Inferior parietal cortex (tissue), 1 donor: ENCODE results near the gene PRR13.
"Not testable (repeated sequence)": the region's sequence is repeated elsewhere in the genome, so short reads cannot be mapped to it uniquely, and the experiment has no call there.

Experiments used
- DNase-seq: peaks from one replicate; pipeline ENCODE4 v3.0.0-alpha.2; 2016; ENCODE audit errors: extremely low spot score

PRR13 gene

GRCh38 chr12:53439582-53439981 is 2.0 kb upstream of the PRR13 start:
- DNase-seq = not testable (repeated sequence)

DNA sequence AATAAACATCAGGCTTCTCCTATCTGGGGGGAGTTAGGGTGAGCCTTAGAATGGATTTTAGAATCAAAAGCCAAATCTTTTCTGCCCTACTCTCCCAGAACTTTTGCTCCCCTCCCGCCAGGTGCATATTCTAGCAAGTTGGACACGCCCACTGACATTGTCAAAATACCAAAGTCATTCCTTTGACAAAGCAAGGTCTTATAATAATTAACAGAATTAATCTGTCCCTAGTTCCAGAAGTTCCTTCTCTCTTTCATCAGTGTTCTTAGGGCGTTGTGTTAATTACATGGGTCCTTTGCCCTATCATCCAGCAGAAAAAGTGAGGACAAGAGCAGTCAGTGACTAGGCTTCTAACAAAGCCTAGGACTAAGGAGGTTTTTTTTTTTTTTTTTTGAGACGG is 2.4 kb downstream of the PRR13 start:
- DNase-seq = no peak

GRCh38 chr12:53444593-53445325 is 3.2 kb downstream of the PRR13 start:
- not testable (repeated sequence) for DNase-seq

DNA sequence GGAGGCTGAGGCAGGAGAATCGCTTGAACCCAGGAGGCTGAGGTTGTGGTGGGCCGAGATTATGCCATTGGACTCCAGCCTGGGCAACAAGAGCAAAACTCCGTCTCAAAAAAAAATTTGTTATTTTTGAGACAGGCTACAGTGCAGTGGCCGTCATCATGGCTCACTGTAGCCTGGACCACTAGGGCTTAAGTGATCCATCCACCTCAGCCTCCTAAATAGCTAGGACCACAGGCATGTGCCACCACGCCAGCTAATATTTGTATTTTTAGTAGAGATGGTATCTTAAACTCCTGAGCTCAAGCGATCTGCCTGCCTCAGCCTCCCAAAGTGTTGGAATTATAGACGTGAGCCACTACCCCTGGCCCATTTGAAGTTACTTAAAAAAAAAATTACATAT is 9.4 kb downstream of the PRR13 start:
- DNase-seq = no peak

GRCh38 chr12:53451661-53452158 is 10.2 kb downstream of the PRR13 start, which contains the start of gene PCBP2:
Gene PCBP2, plus strand, starts transcription at chr12:53452102. Its CDS starts 2,699 bp downstream, at chr12:53454801.
- DNase-seq = peak; percentile 99

- DNase-seq = peak; percentile 75
Measured at GRCh38 chr12:53452159-53453077, 10.9 kb downstream of the PRR13 start.

- no peak for DNase-seq
Measured at GRCh38 chr12:53453953-53454640, 12.6 kb downstream of the PRR13 start.

DNA sequence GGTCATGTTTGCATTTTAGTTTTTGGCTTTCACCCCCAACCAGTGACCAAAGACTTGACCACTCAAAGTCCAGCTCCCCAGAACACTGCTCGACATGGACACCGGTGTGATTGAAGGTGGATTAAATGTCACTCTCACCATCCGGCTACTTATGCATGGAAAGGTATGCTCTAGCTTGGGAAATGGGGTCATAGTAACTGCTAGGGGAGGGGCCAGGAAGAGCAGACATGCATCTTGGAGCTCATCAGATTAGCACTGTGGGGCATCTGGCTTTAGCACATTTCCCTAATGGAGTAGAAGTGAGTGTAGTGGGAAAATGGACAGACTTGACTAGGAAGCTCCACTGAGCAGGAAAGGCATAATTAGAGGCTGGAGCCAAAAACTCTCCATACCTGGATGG is 13.2 kb downstream of the PRR13 start:
- DNase-seq = no peak

DNA sequence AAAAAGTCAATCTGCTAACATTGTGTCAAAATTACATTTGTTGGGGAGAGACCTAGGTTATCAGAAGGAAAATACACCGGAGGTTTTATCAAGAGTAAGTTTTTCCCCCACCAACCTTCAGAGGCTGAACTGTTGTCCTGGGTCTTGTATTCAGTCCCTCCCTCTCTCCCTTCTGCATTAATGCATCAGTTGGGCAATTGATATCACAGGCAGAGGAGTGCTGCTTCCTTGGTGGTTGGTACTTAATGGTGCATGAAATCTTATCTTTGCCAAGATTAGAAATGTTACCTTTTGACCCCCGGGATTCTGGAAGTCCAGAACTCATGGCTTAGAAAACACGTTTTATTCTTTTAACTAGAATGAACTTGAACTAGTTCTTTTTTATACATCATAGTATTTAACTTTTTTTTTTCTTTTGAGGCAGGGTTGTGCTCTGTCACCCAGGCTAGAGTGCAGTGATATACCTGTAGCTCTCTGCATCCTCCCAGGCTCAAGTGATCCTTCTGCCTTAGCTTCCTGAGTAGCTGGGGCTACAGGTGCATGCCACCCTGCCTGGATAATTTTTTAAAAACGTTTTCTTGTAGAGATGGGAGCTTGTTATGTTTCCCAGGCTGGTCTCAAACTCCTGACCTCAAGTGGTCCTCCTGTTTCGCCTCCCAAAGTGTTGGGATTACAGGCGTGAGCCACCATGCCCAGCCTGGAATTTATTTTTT is 15.3 kb downstream of the PRR13 start:
- DNase-seq = no peak

GRCh38 chr12:53459097-53459496 is 17.6 kb downstream of the PRR13 start:
- no peak for DNase-seq

DNA sequence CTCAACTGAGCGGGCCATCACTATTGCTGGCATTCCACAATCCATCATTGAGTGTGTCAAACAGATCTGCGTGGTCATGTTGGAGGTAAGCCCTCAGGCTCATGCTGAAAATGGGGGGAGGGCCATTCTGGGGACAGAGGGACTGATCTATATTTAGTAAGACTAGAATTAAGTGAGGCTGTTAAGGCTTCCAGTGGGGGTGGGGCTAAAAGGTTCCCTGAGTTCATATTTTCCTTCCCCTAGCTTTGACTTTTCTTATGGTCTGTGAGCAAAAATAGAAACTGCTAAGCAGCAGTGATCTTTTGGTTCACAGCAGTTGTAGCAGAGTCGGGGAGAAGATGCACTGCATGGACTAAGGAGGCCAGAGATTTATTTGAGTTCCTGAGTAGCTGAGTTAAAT is 19.5 kb downstream of the PRR13 start:
- no peak for DNase-seq

GRCh38 chr12:53461591-53461990 is 20.1 kb downstream of the PRR13 start:
- no peak for DNase-seq

GRCh38 chr12:53462935-53463334 is 21.4 kb downstream of the PRR13 start:
- no peak for DNase-seq

DNA sequence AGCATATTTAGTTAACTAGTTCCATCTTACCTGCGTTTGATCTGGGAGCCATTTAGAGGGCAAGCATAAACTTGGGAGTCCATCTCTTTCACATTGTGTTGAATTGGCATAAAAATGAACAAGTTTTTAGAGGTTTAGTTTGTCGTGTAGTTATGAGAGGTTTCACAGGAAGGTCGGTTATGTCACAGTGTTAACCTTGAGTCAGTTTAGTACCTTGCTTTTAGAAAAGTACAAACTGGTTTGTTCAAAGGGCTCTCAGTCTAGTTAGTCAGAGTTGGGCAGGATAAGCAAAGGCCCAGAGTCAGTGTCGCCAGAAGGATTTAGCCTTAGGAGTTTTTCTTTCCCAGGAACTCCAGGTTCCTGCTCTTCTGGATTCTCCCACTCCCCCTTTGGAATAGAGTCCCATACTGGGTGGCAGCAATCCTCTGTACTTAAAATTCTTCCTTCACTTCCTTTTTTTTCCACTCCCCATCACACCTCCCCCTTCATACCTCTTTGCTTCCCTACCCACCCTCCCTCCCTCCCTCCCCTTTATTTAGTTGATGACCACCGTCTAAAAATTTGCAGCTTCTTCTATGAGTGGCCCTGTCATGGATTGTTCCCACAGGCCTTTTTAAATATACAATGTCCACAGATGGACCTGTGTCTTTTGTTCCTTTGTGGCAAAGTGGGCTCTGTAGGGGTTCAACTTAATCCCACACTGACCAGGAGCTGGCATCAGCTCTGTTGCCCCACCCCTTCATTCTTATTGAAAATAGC is 22.4 kb downstream of the PRR13 start:
- DNase-seq = no peak

DNA sequence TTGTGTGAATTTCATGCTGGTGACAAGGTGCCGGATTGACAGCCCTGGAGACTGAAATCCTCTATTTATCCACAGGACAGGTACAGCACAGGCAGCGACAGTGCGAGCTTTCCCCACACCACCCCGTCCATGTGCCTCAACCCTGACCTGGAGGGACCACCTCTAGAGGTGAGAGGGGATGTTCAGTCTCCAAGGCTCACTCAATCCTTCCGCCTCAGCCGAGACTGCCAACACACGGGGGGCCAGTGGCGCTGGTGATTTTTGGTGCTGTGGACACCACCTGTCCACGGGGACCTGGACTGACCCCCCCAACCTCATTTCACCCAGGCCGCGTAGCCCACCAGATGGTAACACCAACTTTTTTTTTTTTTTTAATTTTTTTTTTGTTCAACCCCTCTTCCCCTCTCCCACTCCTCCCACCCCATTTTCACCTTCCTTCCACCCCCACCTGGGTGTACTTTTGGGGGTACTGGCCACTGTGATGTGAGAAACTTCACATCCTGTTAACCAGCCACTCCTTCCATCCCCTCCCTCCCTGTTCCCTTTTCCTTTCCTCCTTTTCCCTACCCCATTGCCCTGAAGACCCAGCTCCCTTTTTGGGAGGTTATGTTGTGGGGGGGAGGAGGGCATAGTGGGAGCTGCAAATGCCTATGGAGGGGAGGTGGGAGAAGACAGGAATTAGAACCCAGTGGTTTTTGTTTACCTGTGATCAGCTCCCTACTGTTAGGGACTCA is 23.3 kb downstream of the PRR13 start:
- no peak for DNase-seq

DNA sequence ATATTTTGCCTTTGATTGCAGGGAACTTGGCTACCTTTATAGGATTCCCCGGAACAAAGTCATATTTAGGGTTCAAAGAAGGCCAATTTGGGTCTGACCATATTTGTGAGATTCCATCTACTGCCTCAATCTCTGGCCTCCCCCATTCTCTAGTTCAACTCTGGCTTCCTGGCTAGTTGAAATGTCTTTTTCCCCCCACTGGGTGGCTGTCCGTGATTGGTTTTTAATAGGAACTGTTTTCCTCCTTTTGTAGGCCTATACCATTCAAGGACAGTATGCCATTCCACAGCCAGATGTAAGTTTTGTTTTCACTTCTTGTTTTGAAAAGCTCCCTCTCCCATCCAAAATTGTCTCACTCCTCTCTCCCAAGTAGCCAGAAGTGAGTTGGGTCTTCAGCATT is 24.1 kb downstream of the PRR13 start:
- DNase-seq = no peak

DNA sequence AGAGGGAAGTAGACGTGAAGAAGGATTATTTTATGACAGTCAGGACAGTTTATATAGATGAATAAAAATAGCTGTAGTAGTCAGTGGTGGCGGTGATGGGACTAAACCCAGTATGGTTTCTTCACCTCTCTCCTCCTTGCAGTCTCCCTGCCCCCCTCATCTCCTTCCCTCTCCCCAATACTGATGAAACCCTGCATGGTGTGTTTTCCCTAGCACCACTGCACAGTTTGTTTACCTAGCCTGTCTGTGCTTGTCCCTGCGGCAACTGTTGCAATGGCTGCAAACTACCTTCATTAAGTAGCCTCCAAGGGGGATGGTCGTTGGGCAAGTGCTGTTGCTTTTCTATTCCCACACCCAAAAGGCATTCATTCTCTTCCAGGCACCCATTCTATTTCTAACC is 25.1 kb downstream of the PRR13 start:
- no peak for DNase-seq

DNA sequence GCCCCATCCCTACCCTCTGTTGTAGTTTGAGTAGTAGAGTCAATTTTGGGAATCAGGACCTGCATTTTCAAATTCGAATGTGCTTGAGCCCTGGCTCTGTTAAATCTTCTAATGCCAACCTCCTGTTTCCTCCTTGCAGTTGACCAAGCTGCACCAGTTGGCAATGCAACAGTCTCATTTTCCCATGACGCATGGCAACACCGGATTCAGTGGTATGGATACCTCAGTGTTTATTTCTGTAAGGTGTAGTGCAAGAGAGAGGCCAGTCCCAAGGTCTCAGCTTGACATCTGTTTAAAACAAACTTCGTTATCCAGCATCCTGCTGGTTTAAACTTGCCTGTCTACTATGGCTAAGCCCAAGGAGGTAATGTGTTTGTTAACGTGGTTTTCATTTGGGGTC is 25.5 kb downstream of the PRR13 start:
- DNase-seq = no peak

GRCh38 chr12:53467880-53468279 is 26.3 kb downstream of the PRR13 start:
- no peak for DNase-seq

- no peak for DNase-seq
Measured at GRCh38 chr12:53468282-53468681, 26.7 kb downstream of the PRR13 start.
